OCI-LY1 (cell line): ENCODE measurements around the gene ZNF319.

ENCODE experiments used
- CTCF ChIP-seq: fragments of 200-600 bp; sonication (generic), shearing (Covaris generic); IDR thresholded peaks from 2 replicates; pipeline ENCODE4 v1.5.1; 2017; ENCODE audit warnings: mild to moderate bottlenecking, antibody characterized with exemption, low read length, moderate library complexity, mixed read lengths
- EZH2 ChIP-seq: fragments of 200-600 bp; sonication (generic), shearing (Covaris generic); IDR thresholded peaks from 2 replicates; pipeline ENCODE4 v1.8.0; 2017; ENCODE audit warnings: borderline replicate concordance, mixed run types, mild to moderate bottlenecking, antibody characterized with exemption, low read length, moderate library complexity, mixed read lengths

GRCh38 chr16:57993438-57993837 is 7.0 kb downstream of the ZNF319 start:
- TF ChIP-seq CTCF = no peak
- TF ChIP-seq EZH2 = no peak
